K562 (cell line): ENCODE data around the gene DOCK3. TPM values are rescaled to one million over a fixed set of nuclear protein-coding genes. Genes with fewer than 3 reads are reported as not detected.

ENCODE experiments used
- IRF9 ChIP-seq: fragments of 450-650 bp; IDR thresholded peaks from 2 replicates; pipeline ENCODE4 v1.6.1; 2016; ENCODE audit warnings: missing biosample characterization, missing genetic modification characterization
- MCM2 ChIP-seq: fragments of 450-650 bp; IDR thresholded peaks from 2 replicates; pipeline ENCODE4 v1.6.1; 2017; ENCODE audit warnings: low read depth, mild to moderate bottlenecking
- MYBL2 ChIP-seq, 2 experiments: fragments of 450-650 bp in 1 of 2; sonication (generic) in 1 of 2; formaldehyde crosslinking in 1 of 2; IDR thresholded peaks; 2 replicates each; pipeline versions ENCODE4 v1.6.1 to v1.8.1; 2017 to 2022; ENCODE audit warnings: borderline replicate concordance in 1 of 2, inconsistent platforms in 1 of 2, low read depth in 1 of 2, mild to moderate bottlenecking in 1 of 2, missing genetic modification reagents in 1 of 2, moderate library complexity in 1 of 2
- PCBP1 ChIP-seq: fragments of 200-400 bp; formaldehyde crosslinking; IDR thresholded peaks from 2 replicates; pipeline ENCODE4 v1.6.1; 2018; ENCODE audit warnings: mild to moderate bottlenecking, low read depth, low read length; ENCODE audit not compliant: poor library complexity, severe bottlenecking
- SRSF3 ChIP-seq: fragments of 200-400 bp; formaldehyde crosslinking; IDR thresholded peaks from 2 replicates; pipeline ENCODE4 v1.6.1; 2016; ENCODE audit warnings: mild to moderate bottlenecking, low read length, moderate library complexity; ENCODE audit not compliant: insufficient read depth
- polyA plus RNA-seq, 8 experiments: library from polyadenylated mRNA; depleted of rRNA in 4 of 8; stranded (reverse) in 5 of 8; unstranded in 3 of 8; fragments of >200 nt; fragmentation: Nextera tagmentation in 2 of 8; fragmentation: Illumina TruSeq in 1 of 8; extraction: Ambion mirVana in 2 of 8; extraction: Trizol in 1 of 8; gene quantifications; 2 replicates each; pipeline versions ENCODE4 v1.2.1 to v1.2.3, GENCODE V29; 2011 to 2014; ENCODE audit warnings: inconsistent platforms in 1 of 8, missing spikeins in 1 of 8
- total RNA-seq, 7 experiments: library from RNA; depleted of rRNA in 6 of 7; stranded (reverse); fragments of >200 nt in 6 of 7; fragmentation: Illumina TruSeq in 2 of 7; extraction: Trizol in 2 of 7; gene quantifications; 2 replicates each; pipeline versions ENCODE4 v1.2.1 to v1.2.3, GENCODE V29; 2011 to 2021; ENCODE audit warnings: low replicate concordance in 1 of 7
- TF ChIP-seq, protein P1 (sequence below), 2 experiments: IDR thresholded peaks; 2 replicates each; pipeline ENCODE4 v1.6.1; 2011; ENCODE audit warnings: borderline replicate concordance in 1 of 2, control low read depth in 1 of 2, low read depth in 1 of 2, low read length in 1 of 2, mild to moderate bottlenecking in 1 of 2, mixed read lengths in 1 of 2, moderate library complexity in 1 of 2; ENCODE audit not compliant: insufficient read depth in 1 of 2, insufficient read length in 1 of 2, poor library complexity in 1 of 2, severe bottlenecking in 1 of 2; ENCODE audit errors: extremely low read depth in 1 of 2
- TF ChIP-seq, protein P2 (sequence below): fragments of 250-450 bp; sonication (Bioruptor Pico); IDR thresholded peaks from 2 replicates; pipeline ENCODE4 v1.5.0; 2021; ENCODE audit warnings: mild to moderate bottlenecking, borderline replicate concordance

DOCK3 gene
- total and polyA plus RNA-seq, 9 of the 15 experiments (the other 6 are each of a cell fraction or from before 2014, with no cell fraction given) = under 0.01 to 0.03 (median 0.01) TPM; not detected in 4

- TF ChIP-seq SRSF3 = no peak
- no peak for TF ChIP-seq IRF9
- no peak for TF ChIP-seq MYBL2 (IDR thresholded peaks at IDR 0.05; ENCODE audit: low read depth)
- no peak for TF ChIP-seq MYBL2 (CRISPR knock-in tag; IDR thresholded peaks at IDR 0.05; ENCODE audit: borderline replicate concordance)
- TF ChIP-seq, protein P1, sequence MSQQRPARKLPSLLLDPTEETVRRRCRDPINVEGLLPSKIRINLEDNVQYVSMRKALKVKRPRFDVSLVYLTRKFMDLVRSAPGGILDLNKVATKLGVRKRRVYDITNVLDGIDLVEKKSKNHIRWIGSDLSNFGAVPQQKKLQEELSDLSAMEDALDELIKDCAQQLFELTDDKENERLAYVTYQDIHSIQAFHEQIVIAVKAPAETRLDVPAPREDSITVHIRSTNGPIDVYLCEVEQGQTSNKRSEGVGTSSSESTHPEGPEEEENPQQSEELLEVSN (IDR thresholded peaks at IDR 0.05; ENCODE audit: borderline replicate concordance in 1 of 2, extremely low read depth in 1 of 2, insufficient read depth in 1 of 2, insufficient read length in 1 of 2, low read depth in 1 of 2, low read length in 1 of 2, poor library complexity in 1 of 2, severe bottlenecking in 1 of 2) = no peak
- TF ChIP-seq MCM2 = no peak
- TF ChIP-seq PCBP1 = no peak
- TF ChIP-seq, protein P2, sequence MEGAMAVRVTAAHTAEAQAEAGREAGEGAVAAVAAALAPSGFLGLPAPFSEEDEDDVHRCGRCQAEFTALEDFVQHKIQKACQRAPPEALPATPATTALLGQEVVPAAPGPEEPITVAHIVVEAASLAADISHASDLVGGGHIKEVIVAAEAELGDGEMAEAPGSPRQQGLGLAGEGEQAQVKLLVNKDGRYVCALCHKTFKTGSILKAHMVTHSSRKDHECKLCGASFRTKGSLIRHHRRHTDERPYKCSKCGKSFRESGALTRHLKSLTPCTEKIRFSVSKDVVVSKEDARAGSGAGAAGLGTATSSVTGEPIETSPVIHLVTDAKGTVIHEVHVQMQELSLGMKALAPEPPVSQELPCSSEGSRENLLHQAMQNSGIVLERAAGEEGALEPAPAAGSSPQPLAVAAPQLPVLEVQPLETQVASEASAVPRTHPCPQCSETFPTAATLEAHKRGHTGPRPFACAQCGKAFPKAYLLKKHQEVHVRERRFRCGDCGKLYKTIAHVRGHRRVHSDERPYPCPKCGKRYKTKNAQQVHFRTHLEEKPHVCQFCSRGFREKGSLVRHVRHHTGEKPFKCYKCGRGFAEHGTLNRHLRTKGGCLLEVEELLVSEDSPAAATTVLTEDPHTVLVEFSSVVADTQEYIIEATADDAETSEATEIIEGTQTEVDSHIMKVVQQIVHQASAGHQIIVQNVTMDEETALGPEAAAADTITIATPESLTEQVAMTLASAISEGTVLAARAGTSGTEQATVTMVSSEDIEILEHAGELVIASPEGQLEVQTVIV (CRISPR knock-in tag) = no peak
These were observed 708.3 kb downstream of the DOCK3 start (continued) for GRCh38 chr3:51382947-51383578.
